SK-N-SH treated with all-trans-retinoic acid at 6 μM for 48 hours (cell line): ENCODE data around the gene KCNIP1.

Experiments
- ARNTL ChIP-seq: fragments of 450-650 bp; formaldehyde crosslinking; IDR thresholded peaks from 2 replicates; pipeline ENCODE4 v1.5.0; 2020; ENCODE audit warnings: low read depth, mild to moderate bottlenecking, moderate library complexity, borderline replicate concordance
- CSDC2 ChIP-seq: fragments of 250-450 bp; sonication (Bioruptor Pico); IDR thresholded peaks from 2 replicates; pipeline ENCODE4 v1.5.0; 2020; ENCODE audit warnings: mild to moderate bottlenecking, moderate library complexity
- GLIS3 ChIP-seq: fragments of 250-450 bp; sonication (Bioruptor Pico); IDR thresholded peaks from 2 replicates; pipeline ENCODE4 v1.5.0; 2020; ENCODE audit warnings: mild to moderate bottlenecking, moderate library complexity
- POU6F1 ChIP-seq: fragments of 250-450 bp; sonication (Bioruptor Pico); IDR thresholded peaks from 2 replicates; pipeline ENCODE4 v1.8.0; 2021; ENCODE audit warnings: low read depth, mild to moderate bottlenecking, moderate library complexity, borderline replicate concordance
- RARB ChIP-seq: fragments of 250-450 bp; sonication (Bioruptor Pico); IDR thresholded peaks from 2 replicates; pipeline ENCODE4 v1.8.0; 2021; ENCODE audit warnings: mild to moderate bottlenecking, moderate library complexity
- ZFP30 ChIP-seq: fragments of 450-650 bp; formaldehyde crosslinking; IDR thresholded peaks from 2 replicates; pipeline ENCODE4 v1.5.0; 2022; ENCODE audit warnings: mild to moderate bottlenecking, moderate library complexity
- ZNF70 ChIP-seq: fragments of 450-650 bp; formaldehyde crosslinking; IDR thresholded peaks from 2 replicates; pipeline ENCODE4 v1.5.0; 2020; ENCODE audit warnings: mild to moderate bottlenecking, moderate library complexity
- TF ChIP-seq, protein P1 (sequence below): fragments of 250-450 bp; sonication (Bioruptor Pico); IDR thresholded peaks from 2 replicates; pipeline ENCODE4 v1.5.1; 2021; ENCODE audit warnings: mild to moderate bottlenecking, moderate library complexity
- TF ChIP-seq, protein P2 (sequence below): fragments of 250-450 bp; sonication (Bioruptor Pico); IDR thresholded peaks from 2 replicates; pipeline ENCODE4 v1.8.0; 2020; ENCODE audit warnings: mild to moderate bottlenecking, moderate library complexity, borderline replicate concordance
- TF ChIP-seq, protein P3 (sequence below): fragments of 250-450 bp; sonication (Bioruptor Pico); IDR thresholded peaks from 2 replicates; pipeline ENCODE4 v1.5.1; 2020; ENCODE audit warnings: low read depth, mild to moderate bottlenecking, moderate library complexity

GRCh38 chr5:170579601-170580000 lies 75.8 kb downstream of the KCNIP1 start:
- TF ChIP-seq POU6F1 (no peak), RARB (no peak), ZFP30 (no peak), ZNF70 (no peak), GLIS3 (CRISPR knock-in tag) (no peak), CSDC2 (CRISPR knock-in tag) (no peak), ARNTL (CRISPR knock-in tag) (no peak)
- TF ChIP-seq, protein P1, sequence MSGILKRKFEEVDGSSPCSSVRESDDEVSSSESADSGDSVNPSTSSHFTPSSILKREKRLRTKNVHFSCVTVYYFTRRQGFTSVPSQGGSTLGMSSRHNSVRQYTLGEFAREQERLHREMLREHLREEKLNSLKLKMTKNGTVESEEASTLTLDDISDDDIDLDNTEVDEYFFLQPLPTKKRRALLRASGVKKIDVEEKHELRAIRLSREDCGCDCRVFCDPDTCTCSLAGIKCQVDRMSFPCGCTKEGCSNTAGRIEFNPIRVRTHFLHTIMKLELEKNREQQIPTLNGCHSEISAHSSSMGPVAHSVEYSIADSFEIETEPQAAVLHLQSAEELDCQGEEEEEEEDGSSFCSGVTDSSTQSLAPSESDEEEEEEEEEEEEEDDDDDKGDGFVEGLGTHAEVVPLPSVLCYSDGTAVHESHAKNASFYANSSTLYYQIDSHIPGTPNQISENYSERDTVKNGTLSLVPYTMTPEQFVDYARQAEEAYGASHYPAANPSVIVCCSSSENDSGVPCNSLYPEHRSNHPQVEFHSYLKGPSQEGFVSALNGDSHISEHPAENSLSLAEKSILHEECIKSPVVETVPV: no peak
- TF ChIP-seq, protein P2, sequence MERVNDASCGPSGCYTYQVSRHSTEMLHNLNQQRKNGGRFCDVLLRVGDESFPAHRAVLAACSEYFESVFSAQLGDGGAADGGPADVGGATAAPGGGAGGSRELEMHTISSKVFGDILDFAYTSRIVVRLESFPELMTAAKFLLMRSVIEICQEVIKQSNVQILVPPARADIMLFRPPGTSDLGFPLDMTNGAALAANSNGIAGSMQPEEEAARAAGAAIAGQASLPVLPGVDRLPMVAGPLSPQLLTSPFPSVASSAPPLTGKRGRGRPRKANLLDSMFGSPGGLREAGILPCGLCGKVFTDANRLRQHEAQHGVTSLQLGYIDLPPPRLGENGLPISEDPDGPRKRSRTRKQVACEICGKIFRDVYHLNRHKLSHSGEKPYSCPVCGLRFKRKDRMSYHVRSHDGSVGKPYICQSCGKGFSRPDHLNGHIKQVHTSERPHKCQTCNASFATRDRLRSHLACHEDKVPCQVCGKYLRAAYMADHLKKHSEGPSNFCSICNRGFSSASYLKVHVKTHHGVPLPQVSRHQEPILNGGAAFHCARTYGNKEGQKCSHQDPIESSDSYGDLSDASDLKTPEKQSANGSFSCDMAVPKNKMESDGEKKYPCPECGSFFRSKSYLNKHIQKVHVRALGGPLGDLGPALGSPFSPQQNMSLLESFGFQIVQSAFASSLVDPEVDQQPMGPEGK: no peak
- TF ChIP-seq, protein P3, sequence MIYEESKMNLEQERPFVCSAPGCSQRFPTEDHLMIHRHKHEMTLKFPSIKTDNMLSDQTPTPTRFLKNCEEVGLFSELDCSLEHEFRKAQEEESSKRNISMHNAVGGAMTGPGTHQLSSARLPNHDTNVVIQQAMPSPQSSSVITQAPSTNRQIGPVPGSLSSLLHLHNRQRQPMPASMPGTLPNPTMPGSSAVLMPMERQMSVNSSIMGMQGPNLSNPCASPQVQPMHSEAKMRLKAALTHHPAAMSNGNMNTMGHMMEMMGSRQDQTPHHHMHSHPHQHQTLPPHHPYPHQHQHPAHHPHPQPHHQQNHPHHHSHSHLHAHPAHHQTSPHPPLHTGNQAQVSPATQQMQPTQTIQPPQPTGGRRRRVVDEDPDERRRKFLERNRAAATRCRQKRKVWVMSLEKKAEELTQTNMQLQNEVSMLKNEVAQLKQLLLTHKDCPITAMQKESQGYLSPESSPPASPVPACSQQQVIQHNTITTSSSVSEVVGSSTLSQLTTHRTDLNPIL: no peak
